Adrenal gland (tissue), 12 donors: ENCODE data around the gene LRRC8D. TPM values are rescaled to one million over a fixed set of nuclear protein-coding genes. Genes with fewer than 3 reads are reported as not detected.

Experiments used
- DNase-seq, 7 donors: peaks; one replicate each; pipeline ENCODE4 v3.0.0-alpha.2; 2019 to 2020
- H3K27ac ChIP-seq, 5 donors: fragments of 200-600 bp; sonication (generic) in 4 of 5; 1 replicate in 3 of 5; 2 replicates in 2 of 5; pipeline versions ENCODE4 v1.5.1 to v1.8.0; 2016 to 2020; ENCODE audit warnings: mild to moderate bottlenecking in 1 of 5
- H3K27me3 ChIP-seq: fragments of 200-600 bp; 2 replicates; pipeline ENCODE4 v1.8.0; 2021
- H3K36me3 ChIP-seq, 2 donors: fragments of 200-600 bp; replicated peaks in 1 of 2; 1 replicate in 1 of 2; 2 replicates in 1 of 2; pipeline versions ENCODE4 v1.5.1 to v1.8.0; 2018 to 2022
- H3K4me1 ChIP-seq, 2 donors: fragments of 200-600 bp; replicated peaks in 1 of 2; 1 replicate in 1 of 2; 2 replicates in 1 of 2; pipeline versions ENCODE4 v1.5.1 to v1.8.0; 2018 to 2021
- H3K4me3 ChIP-seq, 4 donors: fragments of 200-600 bp; sonication (generic) in 3 of 4; one replicate each; pipeline ENCODE4 v1.5.1; 2016 to 2018
- H3K9me3 ChIP-seq, 3 donors: fragments of 200-600 bp; sonication (generic) in 1 of 3; replicated peaks in 1 of 3; 1 replicate in 2 of 3; 2 replicates in 1 of 3; pipeline versions ENCODE4 v1.5.1 to v1.8.0; 2016 to 2021
- POLR2A ChIP-seq, 2 donors: fragments of 450-650 bp; IDR thresholded peaks; one replicate each; pipeline ENCODE4 v1.6.1; 2017; ENCODE audit warnings: antibody characterized with exemption in 2 of 2, mild to moderate bottlenecking in 2 of 2, moderate library complexity in 1 of 2
- WGBS, 4 donors: extraction: QIAGEN DNeasy Blood & Tissue Kit in 2 of 4; methylation state at CpG; one replicate each; pipeline versions ENCODE4 v1.1.5 to v1.1.7; 2013 to 2017; 5-methylcytosine and 5-hydroxymethylcytosine counted together
- intact Hi-C, 2 donors: fragments of 100-400 bp; cut with DNase I; formaldehyde crosslinking; loops; one replicate each; pipeline versions ENCODE4 v1.14.1 to v1.15.0; 2022 to 2023
- polyA plus RNA-seq, 3 donors: library from polyadenylated mRNA; stranded (reverse); fragments of 200-250 nt in 2 of 3; fragments of 350-450 nt in 1 of 3; fragmentation: Illumina TruSeq in 1 of 3; extraction: RNeasy Lipid Tissue Mini Kit (QIAGEN cat#74804) in 1 of 3; gene quantifications; one replicate each; pipeline ENCODE4 v1.2.3, GENCODE V29; 2013 to 2014
- total RNA-seq, 9 donors: library from RNA; depleted of rRNA in 4 of 9; stranded (reverse); fragments of >200 nt in 4 of 9; fragments of 120-200 nt in 1 of 9; fragmentation: NEBNext Ultra II Directional in 1 of 9; extraction: Animal tissue kit (Norgen Biotek cat#: 25700) in 1 of 9; gene quantifications; one replicate each; pipeline versions ENCODE4 v1.1.0 to v1.2.4, GENCODE V29; 2013 to 2023
- TF ChIP-seq, protein P1 (sequence below), 6 experiments: fragments of 450-650 bp in 4 of 6; fragments of 200-600 bp in 2 of 6; sonication (generic) in 1 of 6; IDR thresholded peaks; 1 replicate in 5 of 6; 2 replicates in 1 of 6; pipeline versions ENCODE4 v1.5.1 to v1.8.0; 2016 to 2021; ENCODE audit warnings: antibody characterized with exemption in 6 of 6, mild to moderate bottlenecking in 2 of 6, moderate library complexity in 1 of 6
- donor health status: healthy with polysubstance abuse.
- donor health status: Bipolar disorder and iron deficiency.
- donor health status: DM: yes; HTN: yes; CAD: no.
- donor health status: DM: no; HTN: no; CAD: no.
- donor health status: DM: no; HTN: no; CAD: no.
- donor health status: DM: yes; HTN: yes; CAD: no.

The LRRC8D gene
- total and polyA plus RNA-seq, 12 donors, result 13.9 to 79.8 (median 57.2) TPM

GRCh38 chr1:89810880-89811279 lies 10.0 kb upstream of the LRRC8D start:
- Histone ChIP-seq H3K36me3 (no peaks in the 10 kb centered on the region), H3K27ac (no peak overlapping the region), H3K9me3 (no peaks in the 10 kb centered on the region), H3K4me3 (no peak overlapping the region), H3K27me3 (no peaks in the 10 kb centered on the region), H3K4me1 (no peaks in the 10 kb centered on the region)
- intact Hi-C loops, result no loop called here
- TF ChIP-seq POLR2A (IDR thresholded peaks at IDR 0.05), result no peak
- TF ChIP-seq, protein P1, sequence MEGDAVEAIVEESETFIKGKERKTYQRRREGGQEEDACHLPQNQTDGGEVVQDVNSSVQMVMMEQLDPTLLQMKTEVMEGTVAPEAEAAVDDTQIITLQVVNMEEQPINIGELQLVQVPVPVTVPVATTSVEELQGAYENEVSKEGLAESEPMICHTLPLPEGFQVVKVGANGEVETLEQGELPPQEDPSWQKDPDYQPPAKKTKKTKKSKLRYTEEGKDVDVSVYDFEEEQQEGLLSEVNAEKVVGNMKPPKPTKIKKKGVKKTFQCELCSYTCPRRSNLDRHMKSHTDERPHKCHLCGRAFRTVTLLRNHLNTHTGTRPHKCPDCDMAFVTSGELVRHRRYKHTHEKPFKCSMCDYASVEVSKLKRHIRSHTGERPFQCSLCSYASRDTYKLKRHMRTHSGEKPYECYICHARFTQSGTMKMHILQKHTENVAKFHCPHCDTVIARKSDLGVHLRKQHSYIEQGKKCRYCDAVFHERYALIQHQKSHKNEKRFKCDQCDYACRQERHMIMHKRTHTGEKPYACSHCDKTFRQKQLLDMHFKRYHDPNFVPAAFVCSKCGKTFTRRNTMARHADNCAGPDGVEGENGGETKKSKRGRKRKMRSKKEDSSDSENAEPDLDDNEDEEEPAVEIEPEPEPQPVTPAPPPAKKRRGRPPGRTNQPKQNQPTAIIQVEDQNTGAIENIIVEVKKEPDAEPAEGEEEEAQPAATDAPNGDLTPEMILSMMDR (IDR thresholded peaks at IDR 0.05), result no peak
- DNase-seq, result no peak
- 96 to 100% (median 98%) methylated on average over 1 of the region's 1 CpG for WGBS, 4 donors

GRCh38 chr1:89812992-89813391 lies 7.8 kb upstream of the LRRC8D start:
- Histone ChIP-seq H3K36me3 (no peaks in the 10 kb centered on the region), H3K4me1 (no peaks in the 10 kb centered on the region), H3K9me3 (no peaks in the 10 kb centered on the region), H3K27ac (no peak overlapping the region), H3K27me3 (no peaks in the 10 kb centered on the region), H3K4me3 (no peak overlapping the region)
- 62 to 71% (median 67%) methylated on average over 1 of the region's 1 CpG for WGBS, 4 donors
- intact Hi-C loops, result no loop called here
- TF ChIP-seq POLR2A (IDR thresholded peaks at IDR 0.05), result no peak
- TF ChIP-seq, protein P1 (IDR thresholded peaks at IDR 0.05), result no peak
- DNase-seq, result no peak

- H3K36me3 ChIP-seq, result no peaks in the 10 kb centered on the region
- TF ChIP-seq, protein P1 (IDR thresholded peaks at IDR 0.05), result no peak
- TF ChIP-seq POLR2A (IDR thresholded peaks at IDR 0.05), result no peak
- 77 to 90% (median 87%) methylated on average over 1 of the region's 1 CpG for WGBS, 4 donors
- no peaks in the 10 kb centered on the region for H3K27me3 ChIP-seq
- H3K4me1 ChIP-seq, result peaks cover 0 to 1% of the 10 kb centered on the region in 2 donors
- DNase-seq, result no peak
- H3K9me3 ChIP-seq, result no peaks in the 10 kb centered on the region
- no peak overlapping the region for H3K27ac ChIP-seq
- intact Hi-C loops, result no loop called here
- H3K4me3 ChIP-seq, result no peak overlapping the region
Observed at GRCh38 chr1:89815040-89815439, 5.8 kb upstream of the LRRC8D start.

- 71 to 74% (median 72%) methylated on average over 5 of the region's 5 CpGs for WGBS, 4 donors
- TF ChIP-seq, protein P1 (IDR thresholded peaks at IDR 0.05), result no peak
- TF ChIP-seq POLR2A (IDR thresholded peaks at IDR 0.05), result no peak
- no peaks in the 10 kb centered on the region for H3K9me3 ChIP-seq
- no peaks in the 10 kb centered on the region for H3K27me3 ChIP-seq
- H3K27ac ChIP-seq, result no peak overlapping the region
- H3K36me3 ChIP-seq, result no peaks in the 10 kb centered on the region
- H3K4me1 ChIP-seq, result peaks cover 0 to 6% of the 10 kb centered on the region in 2 donors
- H3K4me3 ChIP-seq, result no peak overlapping the region
- DNase-seq, result peak in 2 of 7 donors; percentile 25 to 35
- intact Hi-C loops, result no loop called here
Observed at GRCh38 chr1:89815611-89816010, 5.2 kb upstream of the LRRC8D start.
